Activated CD8-positive, alpha-beta T cell treated with anti-CD3 and anti-CD28 coated beads for 36 hours (primary cell): ENCODE measurements around the gene TPI1. TPM values are rescaled to one million over a fixed set of nuclear protein-coding genes. Genes with fewer than 3 reads are reported as not detected.
"Not testable (repeated sequence)": the region's sequence is repeated elsewhere in the genome, so short reads cannot be mapped to it uniquely, and the experiment has no call there.

Experiments used
- ATAC-seq: fragments of 200-7000 bp; cut with Tn5 transposase; one replicate; pipeline ENCODE4 v1.10.0; 2021; ENCODE audit warnings: mild to moderate bottlenecking, moderate library complexity
- CTCF ChIA-PET: fragments of 350-600 bp; sonication (Branson Sonifier 250); formaldehyde crosslinking; loops from one replicate; lab custom pipeline; 2021; ENCODE audit warnings: antibody characterized with exemption; lab: Charles Lee
- POLR2A ChIA-PET: fragments of 350-600 bp; sonication (Branson Sonifier 250); formaldehyde crosslinking; loops from one replicate; lab custom pipeline; 2021; ENCODE audit warnings: antibody characterized with exemption; lab: Charles Lee
- DNase-seq: peaks from one replicate; pipeline ENCODE4 v3.0.0-alpha.2; 2020
- H3K27ac Mint-ChIP-seq: one replicate; pipeline ENCODE4 v1.8.0; 2021; ENCODE audit warnings: mild to moderate bottlenecking, mixed read lengths
- H3K27me3 Mint-ChIP-seq: one replicate; pipeline ENCODE4 v1.8.0; 2021; ENCODE audit warnings: mixed read lengths
- H3K36me3 Mint-ChIP-seq: one replicate; pipeline ENCODE4 v1.8.0; 2021; ENCODE audit warnings: low read depth, mixed read lengths
- H3K4me1 Mint-ChIP-seq: one replicate; pipeline ENCODE4 v1.8.0; 2021; ENCODE audit warnings: low read depth, mixed read lengths
- H3K4me3 Mint-ChIP-seq: one replicate; pipeline ENCODE4 v1.8.0; 2021; ENCODE audit warnings: mild to moderate bottlenecking, moderate library complexity, mixed read lengths
- H3K9me3 Mint-ChIP-seq: one replicate; pipeline ENCODE4 v1.8.0; 2021; ENCODE audit warnings: mixed read lengths
- CTCF ChIP-seq: fragments of 200-600 bp; IDR thresholded peaks from one replicate; pipeline ENCODE4 v1.8.0; 2022; ENCODE audit warnings: antibody characterized with exemption, mild to moderate bottlenecking
- intact Hi-C: fragments of 100-400 bp; cut with micrococcal nuclease; formaldehyde crosslinking; loops from one replicate; pipeline ENCODE4 v1.10.0; 2022
- total RNA-seq, 2 experiments: library from RNA; stranded (reverse); gene quantifications; one replicate each; pipeline ENCODE4 v1.2.3, GENCODE V29; 2021

TPI1 gene
- total RNA-seq, 2 experiments from 2014 or later, result 1,714 to 1,776 TPM

GRCh38 chr12:6904280-6905276 lies 37.2 kb downstream of the TPI1 start, which contains the start of gene LRRC23:
LRRC23 (plus strand) TSS chr12:6904822; CDS start chr12:6905634, 812 bp downstream.
- Mint-ChIP-seq H3K9me3 (no peaks in the 10 kb centered on the region), H3K4me3 (no peak within 1 kb of the TSS), H3K36me3 (no peaks in the 10 kb centered on the region), H3K27me3 (no peaks in the 10 kb centered on the region), H3K4me1 (peaks cover 10% of the 10 kb centered on the region), H3K27ac (no peak within 1 kb of the TSS)
- CTCF ChIA-PET, result interaction anchor here (0.9 to 4.0 kb wide), 8 partner anchors 9 to 216 kb away, joined by 3 to 30 read pairs (median 4); partner anchors contain the start of genes SPSB2 and ZNF384
- peak; percentile 96 for ATAC-seq
- POLR2A ChIA-PET, result interaction anchor here (0.8 to 4.2 kb wide), 9 partner anchors 9 to 39 kb away, joined by 3 to 23 read pairs (median 7); partner anchors contain the start of genes C12orf57, ENO2, RNU7-1 and SPSB2
- no peak for TF ChIP-seq CTCF
- intact Hi-C loops, result no loop called here
- DNase-seq, result peak; percentile 100

- no peaks in the 10 kb centered on the region for H3K9me3 Mint-ChIP-seq
- H3K27ac Mint-ChIP-seq, result no peak overlapping the region
- intact Hi-C loops, result no loop called here
- DNase-seq (no peak), ATAC-seq (no peak)
- no peaks in the 10 kb centered on the region for H3K36me3 Mint-ChIP-seq
- no peak for TF ChIP-seq CTCF
- CTCF ChIA-PET, result interaction anchor here (0.9 to 4.0 kb wide), 9 partner anchors 8 to 217 kb away, joined by 3 to 16 read pairs (median 3); partner anchors contain the start of genes SPSB2 and ZNF384
- peaks cover 2% of the 10 kb centered on the region for H3K4me1 Mint-ChIP-seq
- no peaks in the 10 kb centered on the region for H3K27me3 Mint-ChIP-seq
- POLR2A ChIA-PET, result interaction anchor here (0.8 to 4.2 kb wide), 12 partner anchors 8 to 38 kb away, joined by 3 to 23 read pairs (median 4); partner anchors contain the start of genes C12orf57, ENO2, RNU7-1 and SPSB2
- no peak overlapping the region for H3K4me3 Mint-ChIP-seq
These were observed 38.2 kb downstream of the TPI1 start for GRCh38 chr12:6905414-6906040.

- intact Hi-C loops, result not testable (repeated sequence)
These were observed 40.8 kb downstream of the TPI1 start for GRCh38 chr12:6908141-6908540.

GRCh38 chr12:6909421-6910145 lies 42.3 kb downstream of the TPI1 start:
- Mint-ChIP-seq H3K36me3 (peaks cover under 1% of the 10 kb centered on the region), H3K4me1 (peaks cover 12% of the 10 kb centered on the region), H3K9me3 (no peaks in the 10 kb centered on the region), H3K27me3 (no peaks in the 10 kb centered on the region), H3K4me3 (no peak overlapping the region), H3K27ac (no peak overlapping the region)
- CTCF ChIA-PET, result interaction anchor here (0.6 to 1.4 kb wide), 4 partner anchors 16 to 39 kb away, joined by 3 to 4 read pairs (median 3); partner anchors contain the start of gene SPSB2
- ATAC-seq, result no peak
- no peak for TF ChIP-seq CTCF
- intact Hi-C loops, result no loop called here
- POLR2A ChIA-PET, result interaction anchor here (0.7 to 1.7 kb wide), 9 partner anchors 10 to 48 kb away, joined by 3 to 11 read pairs (median 4); partner anchors contain the start of genes C12orf57, RNU7-1, SPSB2 and TPI1
- no peak for DNase-seq

More at GRCh38 chr12:6908141-6908540, 40.8 kb downstream of the TPI1 start:
- H3K9me3 Mint-ChIP-seq, DNase-seq, ATAC-seq, H3K27ac Mint-ChIP-seq, H3K27me3 Mint-ChIP-seq, H3K36me3 Mint-ChIP-seq, H3K4me1 Mint-ChIP-seq, H3K4me3 Mint-ChIP-seq: not testable (repeated sequence)
- ChIA-PET POLR2A (interaction anchor here (1.2 to 2.4 kb wide), 4 partner anchors 17 to 37 kb away, joined by 3 to 11 read pairs (median 6); no protein-coding TSS in a partner anchor), CTCF (interaction anchor here (1.0 to 4.0 kb wide), 6 partner anchors 17 to 83 kb away, joined by 3 to 16 read pairs (median 5); partner anchors contain the start of gene SPSB2)
